Liver (tissue), 3 donors: ENCODE results near the gene DYNC1H1.

Experiments
- JUND ChIP-seq, 2 donors: IDR thresholded peaks; 2 replicates each; pipeline ENCODE4 v1.6.1; 2016; ENCODE audit warnings: antibody characterized with exemption in 2 of 2
- MAX ChIP-seq: IDR thresholded peaks from 2 replicates; pipeline ENCODE4 v1.6.1; 2016; ENCODE audit warnings: antibody characterized with exemption
- RAD21 ChIP-seq, 2 donors: IDR thresholded peaks; 2 replicates each; pipeline ENCODE4 v1.6.1; 2016; ENCODE audit warnings: antibody characterized with exemption in 2 of 2, mild to moderate bottlenecking in 2 of 2
- RXRA ChIP-seq, 2 donors: IDR thresholded peaks; 2 replicates each; pipeline ENCODE4 v1.6.1; 2017 to 2018; ENCODE audit warnings: antibody characterized with exemption in 2 of 2, mild to moderate bottlenecking in 1 of 2
- SP1 ChIP-seq: IDR thresholded peaks from 2 replicates; pipeline ENCODE4 v1.6.1; 2018; ENCODE audit warnings: antibody characterized with exemption, mild to moderate bottlenecking
- TAF1 ChIP-seq: conservative IDR thresholded peaks from 2 replicates; pipeline ENCODE4 v1.6.1; 2016; ENCODE audit warnings: antibody characterized with exemption, mild to moderate bottlenecking
- YY1 ChIP-seq: IDR thresholded peaks from 2 replicates; pipeline ENCODE4 v1.6.1; 2016; ENCODE audit warnings: antibody characterized with exemption, mild to moderate bottlenecking
- TF ChIP-seq, protein P1 (sequence below): fragments of 150-350 bp; IDR thresholded peaks from 2 replicates; pipeline ENCODE4 v1.5.1; 2017; ENCODE audit warnings: improper control_type of control experiment, low read depth, low read length; ENCODE audit not compliant: missing input control
- TF ChIP-seq, protein P2 (sequence below): IDR thresholded peaks from 2 replicates; pipeline ENCODE4 v1.6.1; 2016; ENCODE audit warnings: antibody characterized with exemption, mild to moderate bottlenecking
- donor health status: healthy.
- donor health status: healthy.

- no peak for TF ChIP-seq SP1
- TF ChIP-seq, protein P1, sequence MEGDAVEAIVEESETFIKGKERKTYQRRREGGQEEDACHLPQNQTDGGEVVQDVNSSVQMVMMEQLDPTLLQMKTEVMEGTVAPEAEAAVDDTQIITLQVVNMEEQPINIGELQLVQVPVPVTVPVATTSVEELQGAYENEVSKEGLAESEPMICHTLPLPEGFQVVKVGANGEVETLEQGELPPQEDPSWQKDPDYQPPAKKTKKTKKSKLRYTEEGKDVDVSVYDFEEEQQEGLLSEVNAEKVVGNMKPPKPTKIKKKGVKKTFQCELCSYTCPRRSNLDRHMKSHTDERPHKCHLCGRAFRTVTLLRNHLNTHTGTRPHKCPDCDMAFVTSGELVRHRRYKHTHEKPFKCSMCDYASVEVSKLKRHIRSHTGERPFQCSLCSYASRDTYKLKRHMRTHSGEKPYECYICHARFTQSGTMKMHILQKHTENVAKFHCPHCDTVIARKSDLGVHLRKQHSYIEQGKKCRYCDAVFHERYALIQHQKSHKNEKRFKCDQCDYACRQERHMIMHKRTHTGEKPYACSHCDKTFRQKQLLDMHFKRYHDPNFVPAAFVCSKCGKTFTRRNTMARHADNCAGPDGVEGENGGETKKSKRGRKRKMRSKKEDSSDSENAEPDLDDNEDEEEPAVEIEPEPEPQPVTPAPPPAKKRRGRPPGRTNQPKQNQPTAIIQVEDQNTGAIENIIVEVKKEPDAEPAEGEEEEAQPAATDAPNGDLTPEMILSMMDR, result no peak
- TF ChIP-seq TAF1, result no peak
- TF ChIP-seq, protein P2, sequence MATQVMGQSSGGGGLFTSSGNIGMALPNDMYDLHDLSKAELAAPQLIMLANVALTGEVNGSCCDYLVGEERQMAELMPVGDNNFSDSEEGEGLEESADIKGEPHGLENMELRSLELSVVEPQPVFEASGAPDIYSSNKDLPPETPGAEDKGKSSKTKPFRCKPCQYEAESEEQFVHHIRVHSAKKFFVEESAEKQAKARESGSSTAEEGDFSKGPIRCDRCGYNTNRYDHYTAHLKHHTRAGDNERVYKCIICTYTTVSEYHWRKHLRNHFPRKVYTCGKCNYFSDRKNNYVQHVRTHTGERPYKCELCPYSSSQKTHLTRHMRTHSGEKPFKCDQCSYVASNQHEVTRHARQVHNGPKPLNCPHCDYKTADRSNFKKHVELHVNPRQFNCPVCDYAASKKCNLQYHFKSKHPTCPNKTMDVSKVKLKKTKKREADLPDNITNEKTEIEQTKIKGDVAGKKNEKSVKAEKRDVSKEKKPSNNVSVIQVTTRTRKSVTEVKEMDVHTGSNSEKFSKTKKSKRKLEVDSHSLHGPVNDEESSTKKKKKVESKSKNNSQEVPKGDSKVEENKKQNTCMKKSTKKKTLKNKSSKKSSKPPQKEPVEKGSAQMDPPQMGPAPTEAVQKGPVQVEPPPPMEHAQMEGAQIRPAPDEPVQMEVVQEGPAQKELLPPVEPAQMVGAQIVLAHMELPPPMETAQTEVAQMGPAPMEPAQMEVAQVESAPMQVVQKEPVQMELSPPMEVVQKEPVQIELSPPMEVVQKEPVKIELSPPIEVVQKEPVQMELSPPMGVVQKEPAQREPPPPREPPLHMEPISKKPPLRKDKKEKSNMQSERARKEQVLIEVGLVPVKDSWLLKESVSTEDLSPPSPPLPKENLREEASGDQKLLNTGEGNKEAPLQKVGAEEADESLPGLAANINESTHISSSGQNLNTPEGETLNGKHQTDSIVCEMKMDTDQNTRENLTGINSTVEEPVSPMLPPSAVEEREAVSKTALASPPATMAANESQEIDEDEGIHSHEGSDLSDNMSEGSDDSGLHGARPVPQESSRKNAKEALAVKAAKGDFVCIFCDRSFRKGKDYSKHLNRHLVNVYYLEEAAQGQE, result no peak
- TF ChIP-seq RAD21 (IDR thresholded peaks at IDR 0.05), result no peak
- no peak for TF ChIP-seq YY1
- no peak for TF ChIP-seq MAX
- TF ChIP-seq JUND (IDR thresholded peaks at IDR 0.05), result no peak
- TF ChIP-seq RXRA (IDR thresholded peaks at IDR 0.05), result no peak
Measured at GRCh38 chr14:101977311-101978071, 13.1 kb downstream of the DYNC1H1 start.
